Astrocyte (in vitro differentiated cells and primary cell): ENCODE results near the gene PTPRN2.

Experiments
- EZH2 ChIP-seq: IDR thresholded peaks from 2 replicates; pipeline ENCODE4 v1.6.1; 2012; ENCODE audit warnings: mild to moderate bottlenecking, low read length, inconsistent platforms; ENCODE audit not compliant: insufficient read depth
- TF ChIP-seq, protein P1 (sequence below): IDR thresholded peaks from 2 replicates; pipeline ENCODE4 v1.5.1; 2011; ENCODE audit warnings: low read depth, mild to moderate bottlenecking, inconsistent platforms, low read length, moderate library complexity; ENCODE audit not compliant: insufficient read depth

DNA sequence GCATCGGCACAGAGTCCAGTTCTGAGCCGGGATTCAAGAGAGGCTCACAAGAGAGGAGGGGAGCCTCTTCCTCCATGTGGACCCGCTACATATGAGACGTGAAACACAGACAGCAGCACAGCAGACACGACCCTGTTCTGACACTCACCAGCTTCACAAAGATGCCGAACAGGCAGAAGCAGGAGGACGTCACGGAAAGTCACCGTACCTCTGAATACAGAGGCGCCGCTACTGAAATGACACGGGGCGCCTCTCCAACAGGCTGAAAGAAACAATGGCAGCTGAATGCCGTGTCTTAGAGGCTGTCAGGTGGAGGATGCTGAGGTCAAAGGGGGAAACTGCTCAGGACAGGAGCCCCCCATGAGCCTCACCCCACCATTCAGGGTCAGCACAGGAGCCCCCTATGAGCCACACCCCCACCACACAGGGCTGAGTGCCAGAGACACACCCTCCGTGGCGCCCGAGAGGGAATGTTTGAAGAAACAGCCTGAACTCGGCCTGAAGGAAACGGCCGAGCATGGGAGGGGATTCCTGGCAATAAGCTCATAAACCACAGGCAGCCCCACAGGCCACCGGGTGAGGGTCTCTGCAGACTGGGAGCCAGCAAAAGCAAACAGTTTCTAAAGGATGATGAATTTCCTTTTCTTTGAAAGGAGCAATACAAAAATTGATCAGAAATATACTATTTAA is 510.3 kb downstream of the PTPRN2 start:
- TF ChIP-seq, protein P1, sequence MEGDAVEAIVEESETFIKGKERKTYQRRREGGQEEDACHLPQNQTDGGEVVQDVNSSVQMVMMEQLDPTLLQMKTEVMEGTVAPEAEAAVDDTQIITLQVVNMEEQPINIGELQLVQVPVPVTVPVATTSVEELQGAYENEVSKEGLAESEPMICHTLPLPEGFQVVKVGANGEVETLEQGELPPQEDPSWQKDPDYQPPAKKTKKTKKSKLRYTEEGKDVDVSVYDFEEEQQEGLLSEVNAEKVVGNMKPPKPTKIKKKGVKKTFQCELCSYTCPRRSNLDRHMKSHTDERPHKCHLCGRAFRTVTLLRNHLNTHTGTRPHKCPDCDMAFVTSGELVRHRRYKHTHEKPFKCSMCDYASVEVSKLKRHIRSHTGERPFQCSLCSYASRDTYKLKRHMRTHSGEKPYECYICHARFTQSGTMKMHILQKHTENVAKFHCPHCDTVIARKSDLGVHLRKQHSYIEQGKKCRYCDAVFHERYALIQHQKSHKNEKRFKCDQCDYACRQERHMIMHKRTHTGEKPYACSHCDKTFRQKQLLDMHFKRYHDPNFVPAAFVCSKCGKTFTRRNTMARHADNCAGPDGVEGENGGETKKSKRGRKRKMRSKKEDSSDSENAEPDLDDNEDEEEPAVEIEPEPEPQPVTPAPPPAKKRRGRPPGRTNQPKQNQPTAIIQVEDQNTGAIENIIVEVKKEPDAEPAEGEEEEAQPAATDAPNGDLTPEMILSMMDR = no peak
- TF ChIP-seq EZH2 = no peak
